Middle frontal gyrus (tissue), 1 donor: ENCODE data around the gene CFAP410.
"Not testable (repeated sequence)": the region's sequence is repeated elsewhere in the genome, so short reads cannot be mapped to it uniquely, and the experiment has no call there.

Experiments
- DNase-seq: peaks from one replicate; pipeline ENCODE4 v3.0.0-alpha.2; 2015; ENCODE audit warnings: low spot score; ENCODE audit errors: extremely low spot score

CFAP410 gene

GRCh38 chr21:44318489-44319285 is 20.5 kb downstream of the CFAP410 start:
- DNase-seq: no peak

DNA sequence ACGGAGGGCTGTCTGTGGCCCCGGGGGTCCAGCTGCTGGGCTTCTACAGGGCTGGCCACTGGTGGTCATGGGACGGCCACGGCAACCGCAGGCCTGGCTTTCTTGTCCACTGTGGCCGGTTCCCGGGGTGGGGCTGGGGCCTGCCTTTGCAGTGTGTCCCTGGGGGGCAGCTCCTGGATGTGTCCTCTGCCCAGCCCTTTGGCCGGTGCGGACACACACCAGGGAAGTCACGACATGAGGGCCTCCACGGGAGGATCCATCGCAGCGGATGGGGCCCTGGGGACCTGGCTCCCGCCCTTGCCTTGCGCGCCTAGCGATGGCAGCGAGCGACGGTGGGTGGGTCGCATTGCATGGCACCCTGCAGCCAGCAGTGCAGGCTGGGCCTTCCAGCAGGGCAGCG is 21.3 kb downstream of the CFAP410 start:
- DNase-seq: no peak

- DNase-seq: no peak
Measured at GRCh38 chr21:44317241-44317782, 21.9 kb downstream of the CFAP410 start.

DNA sequence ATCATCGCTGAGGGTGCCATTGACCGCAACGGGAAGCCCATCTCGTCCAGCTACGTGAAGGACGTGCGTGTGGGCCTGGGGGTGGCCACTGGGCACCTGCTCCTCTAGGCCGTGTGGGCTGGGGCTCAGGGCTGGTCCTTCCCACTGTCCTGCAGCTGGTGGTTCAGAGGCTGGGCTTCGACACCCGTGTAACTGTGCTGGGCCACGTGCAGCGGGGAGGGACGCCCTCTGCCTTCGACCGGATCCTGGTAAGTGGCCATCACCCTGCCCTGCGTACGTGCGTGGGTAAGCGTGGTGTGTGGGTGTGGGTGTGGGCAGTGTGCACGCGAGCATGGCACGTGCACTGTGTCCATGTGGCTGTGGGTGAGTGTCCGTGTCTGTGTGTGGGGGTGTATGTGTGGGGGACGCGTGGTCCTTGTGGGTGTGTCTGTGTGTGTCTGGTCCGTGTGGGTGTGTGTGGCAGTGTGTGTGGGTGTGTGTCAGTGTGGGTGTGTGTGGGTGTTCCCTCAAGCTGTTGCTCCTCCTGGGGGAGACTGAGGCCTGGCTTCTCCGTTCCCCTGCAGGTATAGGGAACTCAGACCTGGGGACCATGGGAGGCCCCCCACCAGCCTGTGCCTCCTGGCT is 22.8 kb downstream of the CFAP410 start:
- DNase-seq: no peak

- DNase-seq: no peak
Measured at GRCh38 chr21:44315691-44316203, 23.4 kb downstream of the CFAP410 start.

DNA sequence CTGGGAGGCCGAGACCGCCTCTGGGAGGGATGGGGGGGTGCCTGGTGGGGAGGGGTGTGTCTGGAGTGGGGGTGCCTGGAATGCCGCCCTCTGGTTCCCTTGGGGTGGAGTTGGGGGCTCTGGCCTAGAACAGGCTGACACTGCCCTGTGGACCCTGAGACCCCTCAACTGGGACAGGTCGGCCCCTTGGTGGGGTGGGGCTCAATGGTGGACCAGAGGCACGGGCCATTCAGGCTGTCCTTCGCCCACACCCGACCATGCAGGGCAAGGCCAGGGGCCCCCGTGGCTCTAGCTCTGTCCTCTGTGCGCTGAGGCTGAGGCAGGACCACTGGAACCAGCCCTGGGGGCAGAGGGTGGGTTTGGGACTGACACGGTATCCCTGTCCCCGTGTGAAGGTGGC is 24.6 kb downstream of the CFAP410 start:
- no peak for DNase-seq

GRCh38 chr21:44314128-44314527 is 25.1 kb downstream of the CFAP410 start:
- DNase-seq: no peak

GRCh38 chr21:44313451-44313850 is 25.7 kb downstream of the CFAP410 start:
- DNase-seq: no peak

DNA sequence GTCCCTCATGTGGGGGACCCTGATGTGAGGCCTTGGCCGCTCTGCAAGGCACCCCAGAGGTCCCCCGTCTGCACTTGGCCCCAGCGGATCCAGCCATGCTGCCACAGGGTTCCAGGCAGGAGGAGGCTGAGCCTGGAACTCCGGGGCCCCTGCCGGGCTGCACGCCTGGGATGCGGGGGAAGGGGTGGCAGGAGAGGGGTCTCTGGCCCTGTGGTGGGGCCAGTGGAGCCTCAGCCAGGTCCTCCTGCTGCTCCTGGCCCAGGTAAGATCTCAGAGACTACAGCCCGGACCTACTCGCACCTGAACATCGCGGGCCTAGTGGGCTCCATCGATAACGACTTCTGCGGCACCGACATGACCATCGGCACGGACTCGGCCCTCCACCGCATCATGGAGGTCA is 26.5 kb downstream of the CFAP410 start:
- DNase-seq: no peak

- no peak for DNase-seq
Measured at GRCh38 chr21:44312089-44312488, 27.1 kb downstream of the CFAP410 start.

DNA sequence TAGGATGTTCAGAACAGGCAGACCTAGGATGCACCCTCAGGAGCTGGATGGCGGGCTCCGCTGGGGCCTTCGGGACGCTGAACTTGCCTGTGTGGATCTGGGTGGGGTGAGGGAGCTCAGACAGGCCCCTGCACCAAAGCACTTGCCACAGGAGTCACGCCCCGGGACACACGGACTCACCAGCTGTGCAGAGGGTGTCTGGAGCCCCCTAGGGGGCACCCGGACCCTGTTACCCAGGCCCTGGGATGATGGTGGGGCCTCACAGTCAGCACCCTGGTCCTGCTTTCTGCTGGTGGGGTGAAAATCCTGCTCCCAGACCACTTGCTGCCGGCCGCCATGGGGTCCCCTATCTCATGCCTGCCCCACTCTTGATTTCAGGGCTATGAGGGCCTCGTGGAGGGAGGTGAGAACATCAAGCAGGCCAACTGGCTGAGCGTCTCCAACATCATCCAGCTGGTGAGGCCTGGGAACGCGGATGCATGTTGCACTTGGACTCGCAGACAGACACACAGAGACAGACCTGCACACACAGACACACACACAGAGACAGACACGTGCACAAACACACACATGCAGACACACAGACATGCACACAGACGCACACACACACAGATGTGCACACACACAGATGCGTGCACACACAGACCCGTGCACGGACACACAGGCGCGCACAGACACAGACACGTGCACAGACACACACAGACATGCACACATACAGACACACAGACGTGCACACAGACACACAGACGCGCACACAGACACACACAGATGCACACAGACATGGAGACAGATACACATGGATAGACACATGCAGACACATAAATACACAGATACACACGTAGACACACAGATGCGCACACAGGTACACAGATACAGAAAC is 28.3 kb downstream of the CFAP410 start:
- DNase-seq: no peak

DNA sequence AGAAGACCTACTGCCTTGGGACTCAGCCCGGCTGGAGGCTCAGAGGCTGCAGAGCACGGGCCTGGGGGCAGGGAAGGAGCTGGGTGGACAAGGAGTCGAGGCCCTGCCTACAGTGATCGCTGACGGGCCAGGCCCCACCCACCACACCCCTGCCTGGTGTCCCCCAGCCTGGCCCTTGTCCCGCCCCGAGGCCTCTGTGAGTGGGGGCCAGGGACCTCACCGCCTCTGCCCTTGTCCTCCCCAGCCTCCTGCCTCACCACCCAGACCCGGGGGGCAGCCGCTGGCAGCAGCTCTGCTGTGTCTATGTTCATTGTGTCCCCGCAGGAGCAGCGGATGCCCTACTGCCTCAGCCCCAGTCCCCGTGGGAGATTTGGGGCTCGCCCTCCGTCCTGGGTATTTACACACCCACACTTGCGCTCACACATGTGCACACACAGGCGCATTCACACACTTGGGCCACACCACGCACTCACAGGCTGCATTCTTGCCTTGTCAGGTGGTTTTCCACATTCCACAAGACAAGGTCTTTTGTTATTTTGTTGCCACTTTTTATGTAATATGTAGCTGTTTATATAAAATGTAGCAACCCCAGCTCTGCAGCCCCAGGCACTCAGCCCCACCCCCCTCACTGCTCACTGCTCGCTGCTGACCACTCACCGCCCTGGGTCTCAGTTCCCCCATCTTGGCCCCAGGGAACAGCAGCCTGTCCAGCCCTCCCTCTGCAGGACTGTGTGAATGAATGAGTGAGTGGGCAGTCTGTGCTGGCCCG is 32.1 kb downstream of the CFAP410 start:
- DNase-seq: no peak

DNA sequence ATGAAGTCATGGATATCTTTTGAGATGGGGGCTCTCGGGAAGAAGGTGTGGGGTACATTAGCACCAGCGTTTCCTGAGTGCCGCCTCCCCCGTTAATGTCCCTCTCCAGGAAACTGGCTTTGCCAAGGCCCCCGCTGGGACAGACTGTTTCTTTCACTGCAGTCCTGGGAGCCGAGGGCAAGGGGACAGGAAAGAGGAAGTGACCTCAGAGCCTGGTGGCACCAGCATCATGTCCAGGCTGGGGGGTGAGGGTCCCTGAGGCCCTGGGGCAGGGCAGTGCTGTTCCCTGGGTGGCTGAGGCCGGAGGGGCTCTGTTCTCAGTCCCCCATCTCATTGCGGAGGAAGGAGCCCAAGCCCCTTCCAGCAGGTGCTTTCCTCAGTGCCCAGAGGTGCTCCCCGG is 33.5 kb downstream of the CFAP410 start:
- no peak for DNase-seq

DNA sequence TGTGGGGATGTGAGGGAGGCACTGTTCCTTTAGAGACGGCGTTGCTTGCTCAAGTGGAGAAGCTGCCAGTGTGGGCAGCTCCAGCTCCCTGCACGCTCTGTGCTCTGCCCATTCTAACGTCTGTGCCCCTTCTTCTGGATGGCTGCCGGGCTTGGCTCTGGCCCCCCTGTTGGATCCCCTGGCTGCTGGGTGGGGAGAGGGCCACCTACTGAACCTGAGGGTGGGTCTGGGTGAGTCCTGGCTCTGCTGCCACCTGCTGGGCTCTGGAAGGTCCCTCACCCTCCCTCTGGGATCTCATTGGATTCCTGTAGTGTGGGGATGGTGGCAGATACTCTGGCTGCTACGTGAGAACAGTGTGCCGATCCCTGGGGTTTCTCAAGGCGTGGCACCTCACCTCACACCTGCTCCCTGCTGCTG is 34.3 kb downstream of the CFAP410 start:
- peak; percentile 25 for DNase-seq

- DNase-seq: no peak
Measured at GRCh38 chr21:44304011-44304616, 35.1 kb downstream of the CFAP410 start.

DNA sequence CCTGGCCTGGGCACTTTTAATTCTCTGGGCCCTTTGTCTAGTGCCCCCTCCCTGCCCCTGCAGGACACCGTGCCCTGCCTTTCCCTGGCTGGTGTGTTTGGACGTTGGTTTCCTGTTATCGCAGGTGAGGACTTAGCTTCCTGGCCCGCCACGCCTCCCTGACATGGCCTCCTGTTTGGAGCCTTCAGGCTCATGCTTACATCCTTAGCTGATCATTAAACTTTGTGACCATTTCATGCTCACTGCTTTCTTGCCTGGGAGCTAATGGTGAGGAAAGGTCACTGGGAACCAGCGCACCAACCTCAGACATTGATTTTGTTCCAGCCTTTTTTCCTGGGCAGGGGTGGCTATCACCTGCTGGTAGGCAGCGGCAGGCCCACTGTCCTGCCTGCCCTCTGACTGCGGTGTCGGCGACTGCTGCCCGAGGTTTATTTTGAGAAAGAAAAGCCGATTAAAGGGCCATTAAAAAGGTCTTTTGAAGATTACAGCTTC is 35.7 kb downstream of the CFAP410 start:
- no peak for DNase-seq

DNA sequence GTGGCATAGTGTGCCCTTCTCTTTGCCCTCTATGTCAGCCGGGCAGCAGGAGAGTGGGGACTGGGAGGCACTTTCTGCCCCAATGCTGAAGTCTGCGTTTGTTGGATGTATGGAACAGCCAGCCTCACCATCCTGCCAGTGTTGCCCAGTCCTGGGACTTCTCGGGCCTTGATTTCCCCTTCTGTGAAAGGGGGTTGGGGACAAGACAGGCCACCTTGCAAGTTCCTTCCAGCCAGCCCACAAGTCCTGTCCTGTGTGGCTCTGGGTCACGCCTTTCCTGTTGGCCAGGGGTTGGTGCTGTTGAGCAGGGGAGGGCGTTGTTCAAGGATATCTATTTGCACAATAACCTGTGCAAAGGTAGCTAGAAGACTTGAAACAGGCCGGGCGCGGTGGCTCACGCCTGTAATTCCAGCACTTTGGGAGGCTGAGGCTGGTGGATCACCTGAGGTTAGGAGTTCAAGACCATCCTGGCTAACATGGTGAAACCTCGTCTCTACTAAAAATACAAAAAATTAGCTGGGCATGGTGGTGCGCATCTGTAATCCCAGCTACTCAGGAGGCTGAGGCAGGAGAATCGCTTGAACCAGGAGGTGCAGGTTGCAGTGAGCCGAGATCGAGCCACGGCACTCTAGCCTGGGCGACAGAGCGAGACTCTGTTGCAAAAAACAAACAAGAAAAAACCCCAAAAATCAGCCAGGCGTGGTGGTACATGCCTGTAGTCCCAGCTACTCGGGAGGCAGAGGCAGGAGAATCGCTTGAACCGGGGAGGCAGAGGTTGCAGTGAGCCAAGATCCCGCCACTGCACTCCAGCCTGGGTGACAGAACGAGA is 36.4 kb downstream of the CFAP410 start:
- not testable (repeated sequence) for DNase-seq

GRCh38 chr21:44301961-44302406 is 37.2 kb downstream of the CFAP410 start:
- DNase-seq: no peak

GRCh38 chr21:44301141-44301540 is 38.0 kb downstream of the CFAP410 start:
- no peak for DNase-seq
